Trophoblast cell (in vitro differentiated cells and primary cell): Measurements from ENCODE around the gene ALLC.

Source experiments
- DNase-seq, 2 donors: peaks; one replicate each; pipeline ENCODE4 v3.0.0-alpha.2; 2016
- H2AFZ ChIP-seq: 2 replicates; pipeline ENCODE4 v1.6.1; 2013; ENCODE audit warnings: low read length, moderate library complexity, mild to moderate bottlenecking; ENCODE audit not compliant: insufficient read depth, poor library complexity
- H2AK5ac ChIP-seq: 2 replicates; pipeline ENCODE4 v1.6.1; 2013; ENCODE audit warnings: mild to moderate bottlenecking, low read length
- H2BK120ac ChIP-seq: 2 replicates; pipeline ENCODE4 v1.6.1; 2013; ENCODE audit warnings: low read length, mild to moderate bottlenecking, moderate library complexity; ENCODE audit not compliant: insufficient read depth, poor library complexity
- H2BK12ac ChIP-seq: 2 replicates; pipeline ENCODE4 v1.6.1; 2013; ENCODE audit warnings: mild to moderate bottlenecking, low read length, moderate library complexity
- H2BK5ac ChIP-seq: 2 replicates; pipeline ENCODE4 v1.6.1; 2013; ENCODE audit warnings: low read length, low read depth, moderate library complexity, mild to moderate bottlenecking; ENCODE audit not compliant: poor library complexity
- H3K14ac ChIP-seq: 2 replicates; pipeline ENCODE4 v1.6.1; 2013; ENCODE audit warnings: mild to moderate bottlenecking, low read length
- H3K18ac ChIP-seq: 2 replicates; pipeline ENCODE4 v1.6.1; 2013; ENCODE audit warnings: mild to moderate bottlenecking, low read length
- H3K23ac ChIP-seq: 2 replicates; pipeline ENCODE4 v1.6.1; 2013; ENCODE audit warnings: low read length
- H3K27ac ChIP-seq: 2 replicates; pipeline ENCODE4 v1.5.1; 2013; ENCODE audit warnings: low read depth, mild to moderate bottlenecking, inconsistent platforms, low read length, moderate library complexity
- H3K27me3 ChIP-seq: 2 replicates; pipeline ENCODE4 v1.6.1; 2013; ENCODE audit warnings: inconsistent platforms, mild to moderate bottlenecking, low read length, moderate library complexity; ENCODE audit not compliant: insufficient read depth
- H3K36me3 ChIP-seq, 2 experiments: 1 replicate in 1 of 2; 2 replicates in 1 of 2; pipeline ENCODE4 v1.6.1; 2013; ENCODE audit warnings: low read length in 2 of 2, mild to moderate bottlenecking in 2 of 2, moderate library complexity in 1 of 2; ENCODE audit not compliant: insufficient read depth in 2 of 2, control insufficient read depth in 1 of 2
- H3K4ac ChIP-seq: 2 replicates; pipeline ENCODE4 v1.6.1; 2013; ENCODE audit warnings: low read depth, mild to moderate bottlenecking, low read length, moderate library complexity
- H3K4me1 ChIP-seq, 2 experiments: 1 replicate in 1 of 2; 2 replicates in 1 of 2; pipeline ENCODE4 v1.6.1; 2013; ENCODE audit warnings: low read length in 2 of 2, mild to moderate bottlenecking in 2 of 2, moderate library complexity in 1 of 2; ENCODE audit not compliant: insufficient read depth in 2 of 2, control insufficient read depth in 1 of 2
- H3K4me2 ChIP-seq: 2 replicates; pipeline ENCODE4 v1.6.1; 2013; ENCODE audit warnings: inconsistent platforms, mild to moderate bottlenecking, low read length, moderate library complexity
- H3K4me3 ChIP-seq: 2 replicates; pipeline ENCODE4 v1.5.1; 2013; ENCODE audit warnings: mild to moderate bottlenecking, low read depth, low read length, inconsistent platforms
- H3K79me1 ChIP-seq: one replicate; pipeline ENCODE4 v1.6.1; 2013; ENCODE audit warnings: low read length
- H3K79me2 ChIP-seq: 2 replicates; pipeline ENCODE4 v1.6.1; 2013; ENCODE audit warnings: low read length, mild to moderate bottlenecking; ENCODE audit not compliant: control insufficient read depth, insufficient read depth, poor library complexity
- H3K9ac ChIP-seq: 2 replicates; pipeline ENCODE4 v1.6.1; 2013; ENCODE audit warnings: mild to moderate bottlenecking, low read length
- H3K9me3 ChIP-seq: 2 replicates; pipeline ENCODE4 v1.6.1; 2013; ENCODE audit warnings: low read depth, mild to moderate bottlenecking, control low read depth, inconsistent platforms, low read length; ENCODE audit not compliant: insufficient read depth
- H4K12ac ChIP-seq: 2 replicates; pipeline ENCODE4 v1.6.1; 2013; ENCODE audit warnings: low read depth, mild to moderate bottlenecking, low read length, moderate library complexity
- H4K8ac ChIP-seq: 2 replicates; pipeline ENCODE4 v1.6.1; 2013; ENCODE audit warnings: low read depth, mild to moderate bottlenecking, low read length, moderate library complexity
- H4K91ac ChIP-seq: one replicate; pipeline ENCODE4 v1.6.1; 2013; ENCODE audit warnings: low read depth, mild to moderate bottlenecking, low read length, moderate library complexity
- WGBS: extraction: QIAGEN DNeasy Blood & Tissue Kit; methylation state at CpG from one replicate; pipeline ENCODE4 v1.1.7; 2013; ENCODE audit warnings: missing lambda C conversion rate; ENCODE audit not compliant: insufficient read length, insufficient coverage; ENCODE audit errors: extremely low coverage; 5-methylcytosine and 5-hydroxymethylcytosine counted together

Gene ALLC

GRCh38 chr2:3631161-3631850 is 26.7 kb upstream of the ALLC start:
- peaks cover 4% of the 10 kb centered on the region for H3K9me3 ChIP-seq
- H2BK120ac ChIP-seq = no peak overlapping the region
- no peak overlapping the region for H3K23ac ChIP-seq
- H4K91ac ChIP-seq = no peak overlapping the region
- no peak overlapping the region for H2BK5ac ChIP-seq
- no peak overlapping the region for H4K12ac ChIP-seq
- no peaks in the 10 kb centered on the region for H3K36me3 ChIP-seq
- H3K4me2 ChIP-seq = no peak overlapping the region
- no peak overlapping the region for H3K18ac ChIP-seq
- no peaks in the 10 kb centered on the region for H3K4me1 ChIP-seq
- H3K14ac ChIP-seq = no peak overlapping the region
- H2AK5ac ChIP-seq = no peak overlapping the region
- no peak overlapping the region for H2AFZ ChIP-seq
- no peak overlapping the region for H3K27ac ChIP-seq
- no peak overlapping the region for H3K4ac ChIP-seq
- H4K8ac ChIP-seq = no peak overlapping the region
- no peak overlapping the region for H3K9ac ChIP-seq
- H3K79me1 ChIP-seq = no peaks in the 10 kb centered on the region
- WGBS = no CpG with 5 or more reads among the region's 15 CpGs
- no peak overlapping the region for H3K4me3 ChIP-seq
- no peaks in the 10 kb centered on the region for H3K27me3 ChIP-seq
- H2BK12ac ChIP-seq = no peak overlapping the region
- DNase-seq = no peak
- H3K79me2 ChIP-seq = no peaks in the 10 kb centered on the region

GRCh38 chr2:3631851-3632659 is 25.9 kb upstream of the ALLC start:
- Histone ChIP-seq H3K9me3 (peaks cover 4% of the 10 kb centered on the region), H3K9ac (no peak overlapping the region), H3K79me2 (no peaks in the 10 kb centered on the region), H3K4me2 (no peak overlapping the region), H2BK120ac (no peak overlapping the region), H4K91ac (no peak overlapping the region), H3K4me1 (no peaks in the 10 kb centered on the region), H2BK12ac (no peak overlapping the region), H4K12ac (no peak overlapping the region), H2AK5ac (no peak overlapping the region), H2AFZ (no peak overlapping the region), H3K18ac (no peak overlapping the region), H3K23ac (no peak overlapping the region), H2BK5ac (no peak overlapping the region), H4K8ac (no peak overlapping the region), H3K4me3 (no peak overlapping the region), H3K36me3 (no peaks in the 10 kb centered on the region), H3K79me1 (no peaks in the 10 kb centered on the region), H3K14ac (no peak overlapping the region), H3K27ac (no peak overlapping the region), H3K27me3 (no peaks in the 10 kb centered on the region), H3K4ac (no peak overlapping the region)
- DNase-seq = no peak
- no CpG with 5 or more reads among the region's 26 CpGs for WGBS

GRCh38 chr2:3633089-3633981 is 24.7 kb upstream of the ALLC start:
- Histone ChIP-seq H3K9me3 (no peaks in the 10 kb centered on the region), H2AFZ (no peak overlapping the region), H3K23ac (no peak overlapping the region), H3K79me2 (no peaks in the 10 kb centered on the region), H4K12ac (no peak overlapping the region), H3K4me3 (no peak overlapping the region), H2BK120ac (no peak overlapping the region), H3K18ac (no peak overlapping the region), H3K4me1 (no peaks in the 10 kb centered on the region), H2BK12ac (no peak overlapping the region), H4K8ac (no peak overlapping the region), H3K27me3 (no peaks in the 10 kb centered on the region), H3K79me1 (no peaks in the 10 kb centered on the region), H4K91ac (no peak overlapping the region), H3K4ac (no peak overlapping the region), H3K27ac (no peak overlapping the region), H3K9ac (no peak overlapping the region), H2BK5ac (no peak overlapping the region), H3K36me3 (no peaks in the 10 kb centered on the region), H2AK5ac (no peak overlapping the region), H3K14ac (no peak overlapping the region), H3K4me2 (no peak overlapping the region)
- WGBS = no CpG with 5 or more reads among the region's 33 CpGs
- no peak for DNase-seq

- H4K8ac ChIP-seq = no peak overlapping the region
- H3K4ac ChIP-seq = no peak overlapping the region
- H4K91ac ChIP-seq = no peak overlapping the region
- no peak for DNase-seq
- no peaks in the 10 kb centered on the region for H3K79me1 ChIP-seq
- H3K18ac ChIP-seq = no peak overlapping the region
- no peak overlapping the region for H2BK120ac ChIP-seq
- H3K23ac ChIP-seq = no peak overlapping the region
- H2AFZ ChIP-seq = no peak overlapping the region
- WGBS = no CpG with 5 or more reads among the region's 11 CpGs
- no peak overlapping the region for H2BK5ac ChIP-seq
- no peak overlapping the region for H3K9ac ChIP-seq
- no peaks in the 10 kb centered on the region for H3K27me3 ChIP-seq
- no peaks in the 10 kb centered on the region for H3K9me3 ChIP-seq
- no peak overlapping the region for H3K4me2 ChIP-seq
- H3K27ac ChIP-seq = no peak overlapping the region
- H3K36me3 ChIP-seq = no peaks in the 10 kb centered on the region
- no peak overlapping the region for H2BK12ac ChIP-seq
- H3K4me1 ChIP-seq = no peaks in the 10 kb centered on the region
- no peak overlapping the region for H4K12ac ChIP-seq
- no peak overlapping the region for H3K14ac ChIP-seq
- H3K4me3 ChIP-seq = no peak overlapping the region
- no peak overlapping the region for H2AK5ac ChIP-seq
- no peaks in the 10 kb centered on the region for H3K79me2 ChIP-seq
Observed at GRCh38 chr2:3633982-3634595, 23.9 kb upstream of the ALLC start.
